Stimulated activated CD8-positive, alpha-beta memory T cell treated with anti-CD3 and anti-CD28 coated beads, Interleukin-15, amount 100 ng/mL, for 24 hours (primary cell): ENCODE measurements around the gene PTGIS.

Source experiments
- DNase-seq: peaks from one replicate; pipeline ENCODE4 v3.0.0-alpha.2; 2020; ENCODE audit warnings: low read depth

PTGIS gene

DNA sequence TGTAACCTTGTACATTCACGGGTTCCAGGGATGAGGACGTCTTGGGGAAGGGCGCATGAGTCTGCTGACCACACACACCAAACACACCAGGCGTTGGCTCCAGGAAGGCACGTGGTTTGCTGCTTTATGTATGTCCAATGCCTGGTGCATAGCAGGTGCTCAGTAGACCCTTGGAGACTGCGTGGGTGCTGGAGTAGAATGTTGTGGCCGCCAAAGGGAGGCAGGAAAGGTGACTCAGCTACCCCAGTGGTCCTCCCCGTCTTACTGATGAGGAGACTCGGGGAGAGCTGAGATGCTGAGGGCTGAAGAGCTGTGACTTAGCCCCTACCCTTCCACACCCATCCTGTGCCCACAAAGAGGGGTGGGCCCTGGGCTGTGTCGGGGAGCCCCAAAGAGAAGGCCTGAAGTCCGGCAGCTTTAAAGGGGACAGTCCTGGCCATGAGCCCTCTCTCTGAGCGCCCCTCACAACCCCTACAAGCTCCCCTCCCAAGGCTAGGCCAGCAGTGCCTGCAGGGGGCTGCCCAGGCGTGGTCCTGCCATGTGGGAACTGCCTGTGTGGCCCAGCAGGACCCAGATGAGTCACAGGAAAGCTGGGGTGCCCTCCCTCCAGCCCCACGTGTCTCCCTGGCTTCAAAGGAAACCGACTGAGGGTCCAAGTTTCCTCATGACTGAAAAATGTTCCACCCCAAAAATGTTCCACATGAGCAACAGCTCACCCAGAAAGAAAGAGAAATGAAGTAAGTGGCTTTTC, 28.0 kb upstream of the PTGIS start:
- DNase-seq: peak; percentile 49

- DNase-seq: no peak
Measured at GRCh38 chr20:49595346-49595745, 27.4 kb upstream of the PTGIS start.

- DNase-seq: no peak
Measured at GRCh38 chr20:49594931-49595315, 27.0 kb upstream of the PTGIS start.

DNA sequence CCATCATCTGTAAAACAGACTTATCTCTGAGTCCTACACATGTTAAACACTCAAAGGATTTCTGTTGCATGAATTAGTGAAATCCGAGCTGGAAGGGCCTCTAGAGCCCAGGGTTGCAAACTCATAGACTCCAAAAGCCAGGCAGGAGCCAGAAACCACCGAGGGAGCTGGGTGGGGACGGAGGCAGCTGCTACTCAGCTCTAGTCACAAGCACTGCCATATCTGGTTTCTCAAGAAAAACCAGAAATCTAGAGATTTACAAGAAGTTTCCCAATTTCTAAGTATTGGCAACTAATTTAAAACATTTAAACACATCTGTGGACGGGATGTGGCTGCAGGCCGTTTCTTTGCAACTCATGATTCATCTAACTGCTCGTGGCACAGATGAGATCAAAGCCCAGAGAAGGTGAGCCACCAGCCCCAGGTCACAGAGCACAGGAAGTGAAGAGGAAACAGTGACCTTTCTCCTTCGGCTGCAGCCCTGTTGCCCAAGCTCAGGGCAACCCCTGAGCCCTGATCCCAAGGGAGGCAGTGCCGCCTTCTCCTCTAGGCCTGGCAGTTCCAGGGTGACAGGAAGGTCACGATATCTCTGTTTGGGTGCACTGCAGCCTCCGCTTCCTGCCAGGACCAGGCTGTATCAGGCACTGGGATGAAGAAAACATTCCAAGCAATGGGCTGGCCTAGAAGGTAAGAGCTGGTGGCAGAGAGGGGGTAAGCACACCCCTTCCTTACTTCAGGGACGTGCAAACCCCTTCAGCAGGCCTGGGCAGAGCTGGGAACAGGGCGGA, 26.4 kb upstream of the PTGIS start:
- no peak for DNase-seq

DNA sequence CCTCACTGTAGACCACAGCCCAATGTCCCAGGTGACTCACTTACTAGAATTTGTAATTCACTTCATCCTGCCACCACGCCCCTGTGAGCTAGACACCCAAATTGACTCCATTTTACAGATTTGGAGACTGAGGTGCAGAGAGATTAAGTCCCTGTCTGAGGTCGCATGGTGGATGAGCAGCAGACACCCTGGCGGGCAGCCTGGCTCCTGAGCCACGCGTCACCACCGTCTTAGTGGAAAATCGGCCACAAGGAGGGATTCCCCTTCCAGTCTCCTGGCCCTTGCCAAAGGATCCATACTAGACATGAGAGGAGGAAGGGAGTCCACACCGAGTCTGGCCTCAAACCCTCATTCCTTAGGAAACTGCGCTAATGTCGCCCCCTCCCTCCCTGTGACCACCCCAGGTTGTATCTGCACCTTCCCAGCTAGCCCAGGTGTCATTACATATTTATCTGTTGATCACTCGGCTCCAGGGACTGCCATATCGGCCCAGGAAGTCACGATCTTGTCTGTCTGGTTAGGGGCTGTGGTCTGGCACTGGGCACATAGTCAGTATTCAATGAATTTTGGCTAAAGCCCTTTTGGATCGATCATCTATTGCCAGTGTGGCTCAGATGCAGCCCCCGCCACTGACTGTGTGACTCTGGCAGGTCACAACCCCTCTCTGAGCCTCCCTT, 25.7 kb upstream of the PTGIS start:
- no peak for DNase-seq

GRCh38 chr20:49592120-49592519, 24.2 kb upstream of the PTGIS start:
- DNase-seq: no peak

DNA sequence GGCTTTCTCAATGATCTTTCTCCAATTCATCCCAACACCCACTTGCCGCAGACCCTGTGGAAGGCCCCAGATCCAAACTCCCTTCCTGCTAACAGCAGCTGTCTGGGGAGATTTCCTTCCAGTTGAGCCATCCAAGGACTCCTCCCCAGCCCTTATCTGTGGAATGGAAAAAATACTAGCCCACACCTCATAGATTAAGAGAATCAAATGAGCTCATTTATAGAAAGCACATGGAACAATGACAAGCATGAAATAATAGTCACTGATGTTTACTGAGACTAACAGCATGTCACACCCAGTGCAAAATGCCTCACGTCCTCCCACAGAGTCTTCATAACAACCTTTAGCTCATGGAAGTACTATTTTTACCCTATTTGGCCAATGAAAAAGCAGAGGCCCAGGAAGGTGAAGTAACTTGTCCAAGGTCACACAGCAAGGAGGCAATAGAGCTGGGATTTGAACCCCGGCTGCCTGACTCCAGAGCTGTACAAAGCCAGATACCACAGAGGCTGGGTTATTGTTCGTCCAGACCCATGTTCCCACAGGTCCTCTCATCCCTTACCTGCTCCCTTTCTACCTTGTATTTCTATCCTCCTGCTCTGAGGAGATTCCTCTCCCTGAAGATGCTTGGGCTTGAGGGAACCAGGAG, 23.4 kb upstream of the PTGIS start:
- DNase-seq: no peak

- DNase-seq: no peak
Measured at GRCh38 chr20:49590163-49591017, 22.5 kb upstream of the PTGIS start.

GRCh38 chr20:49589747-49590146, 21.8 kb upstream of the PTGIS start:
- no peak for DNase-seq

GRCh38 chr20:49587111-49587570, 19.2 kb upstream of the PTGIS start:
- DNase-seq: no peak

- no peak for DNase-seq
Measured at GRCh38 chr20:49585585-49586245, 17.8 kb upstream of the PTGIS start.

GRCh38 chr20:49584418-49585382, 16.8 kb upstream of the PTGIS start:
- no peak for DNase-seq

DNA sequence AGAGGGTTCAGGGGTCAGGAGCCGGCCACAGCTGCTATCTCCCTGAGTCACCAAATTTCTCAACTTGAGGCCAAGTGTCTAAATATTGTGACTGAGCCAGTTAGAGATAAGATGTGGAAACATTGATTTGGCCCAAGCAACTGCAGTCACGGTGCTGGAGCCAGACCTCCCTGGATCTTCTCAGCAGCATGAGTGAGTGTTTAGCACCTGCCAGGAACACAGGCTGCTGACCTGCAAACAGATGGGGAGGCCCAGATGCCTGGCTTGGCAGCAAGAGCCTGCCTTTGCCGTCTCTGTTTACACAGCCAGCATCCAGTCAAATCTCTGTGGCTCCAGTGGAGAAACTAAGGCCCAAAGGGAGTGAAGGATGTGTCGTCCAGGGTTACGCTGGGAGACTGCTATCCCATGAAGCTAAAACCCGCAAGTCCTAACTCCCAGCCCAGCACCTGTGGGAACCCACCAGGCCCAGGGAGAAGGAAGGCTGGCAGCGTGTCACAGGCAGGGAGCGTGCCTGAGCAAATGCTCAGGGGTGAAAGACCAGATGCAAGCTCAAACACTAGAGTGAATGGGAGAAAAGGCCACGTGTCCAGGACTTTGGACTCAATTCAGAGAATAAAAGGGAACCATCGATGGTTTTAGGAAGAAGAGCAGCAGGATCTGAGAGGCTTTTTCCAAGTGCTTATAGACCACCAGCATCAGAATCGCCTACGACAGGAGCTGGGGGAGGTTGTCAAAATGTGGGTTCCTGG, 15.9 kb upstream of the PTGIS start:
- DNase-seq: no peak

DNA sequence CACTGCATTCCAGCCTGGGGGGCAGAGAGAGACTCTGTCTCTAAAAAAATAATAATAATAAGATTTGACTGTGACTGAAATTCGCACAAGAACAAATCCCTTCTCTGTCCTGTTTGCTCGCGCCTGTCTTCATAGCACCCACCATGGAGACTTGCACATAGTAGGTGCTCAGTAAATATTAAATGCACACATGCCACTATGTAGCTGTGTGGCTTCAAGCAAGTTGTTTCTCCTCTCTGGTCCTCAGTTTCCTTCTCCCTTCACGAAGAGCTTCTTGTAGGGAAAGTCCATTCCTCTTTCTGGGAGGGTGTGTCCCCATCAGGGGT, 15.4 kb upstream of the PTGIS start:
- no peak for DNase-seq

DNA sequence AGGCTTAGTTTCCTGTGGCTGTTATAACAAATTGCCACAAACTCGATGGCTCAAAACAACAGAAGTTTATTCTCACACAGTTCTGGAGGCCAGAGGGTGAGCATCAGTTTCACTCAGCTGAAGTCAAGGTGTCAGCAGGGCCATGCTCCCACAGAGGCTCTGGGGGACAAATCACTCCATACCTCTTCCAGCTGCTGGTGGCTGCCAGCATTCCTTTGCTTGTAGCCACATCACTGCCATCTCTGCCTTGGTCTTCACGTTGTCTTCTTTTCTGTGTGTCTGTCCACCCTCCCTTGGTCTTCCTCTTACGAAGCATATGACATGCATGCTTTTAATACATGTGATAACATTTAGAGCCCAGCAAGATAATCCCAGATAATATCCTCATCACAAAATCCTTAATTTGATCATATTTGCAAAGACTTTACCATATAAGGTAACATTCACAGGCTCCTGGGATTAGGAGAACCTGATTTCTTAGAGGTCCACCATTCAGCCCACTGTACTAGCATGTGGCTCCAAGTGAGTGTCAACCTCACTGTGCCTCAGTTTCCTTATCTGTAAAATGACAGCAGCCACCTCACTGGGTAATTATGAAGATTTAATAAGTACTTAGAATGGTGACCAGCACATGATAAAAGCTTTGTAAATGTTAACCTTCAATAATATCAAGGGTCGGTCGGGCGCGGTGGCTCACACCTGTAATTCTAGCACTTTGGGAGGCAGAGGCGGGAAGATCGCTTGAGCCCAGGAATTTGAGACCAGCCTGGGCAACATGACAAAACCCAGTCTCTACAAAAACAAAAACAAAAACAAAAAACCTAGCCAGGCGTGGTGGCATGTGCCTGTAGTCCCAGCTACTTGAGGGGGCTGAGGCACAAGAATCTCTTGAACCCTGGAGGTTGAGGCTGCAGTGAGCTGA, 14.7 kb upstream of the PTGIS start:
- no peak for DNase-seq

GRCh38 chr20:49581482-49581881, 13.5 kb upstream of the PTGIS start:
- no peak for DNase-seq

GRCh38 chr20:49580813-49581174, 12.9 kb upstream of the PTGIS start:
- no peak for DNase-seq
